HG02970 (cell line): Measurements from ENCODE around the gene DHRS3.

ENCODE experiments used
- ATAC-seq: cut with Tn5 transposase; IDR thresholded peaks from one replicate; pipeline ENCODE4 v1.9.1; 2021; ENCODE audit warnings: mild to moderate bottlenecking, moderate library complexity, moderate number of reproducible peaks; ENCODE audit not compliant: unreplicated experiment, low FRiP score

DHRS3 gene

GRCh38 chr1:12640237-12640957 is 22.4 kb upstream of the DHRS3 start:
- ATAC-seq: no peak

- ATAC-seq: no peak
Measured at GRCh38 chr1:12637693-12638092, 19.7 kb upstream of the DHRS3 start.

GRCh38 chr1:12636098-12636950 is 18.3 kb upstream of the DHRS3 start:
- no peak for ATAC-seq

- no peak for ATAC-seq
Measured at GRCh38 chr1:12634696-12635202, 16.7 kb upstream of the DHRS3 start.

- ATAC-seq: no peak
Measured at GRCh38 chr1:12634156-12634555, 16.1 kb upstream of the DHRS3 start.

GRCh38 chr1:12631571-12631970 is 13.6 kb upstream of the DHRS3 start:
- no peak for ATAC-seq

GRCh38 chr1:12630946-12631530 is 13.0 kb upstream of the DHRS3 start:
- ATAC-seq: no peak

- ATAC-seq: no peak
Measured at GRCh38 chr1:12629985-12630760, 12.2 kb upstream of the DHRS3 start.

- ATAC-seq: no peak
Measured at GRCh38 chr1:12629511-12629956, 11.5 kb upstream of the DHRS3 start.

- no peak for ATAC-seq
Measured at GRCh38 chr1:12627296-12627695, 9.3 kb upstream of the DHRS3 start.

- no peak for ATAC-seq
Measured at GRCh38 chr1:12626888-12627287, 8.9 kb upstream of the DHRS3 start.

- ATAC-seq: no peak
Measured at GRCh38 chr1:12625276-12625675, 7.3 kb upstream of the DHRS3 start.

- ATAC-seq: no peak
Measured at GRCh38 chr1:12622506-12622905, 4.5 kb upstream of the DHRS3 start.

GRCh38 chr1:12621346-12622335 is 3.6 kb upstream of the DHRS3 start:
- no peak for ATAC-seq

GRCh38 chr1:12620931-12621330 is 2.9 kb upstream of the DHRS3 start:
- ATAC-seq: no peak

- ATAC-seq: no peak
Measured at GRCh38 chr1:12620488-12620865, 2.5 kb upstream of the DHRS3 start.

GRCh38 chr1:12619792-12620487 is 1.9 kb upstream of the DHRS3 start:
- ATAC-seq: no peak

GRCh38 chr1:12618965-12619791 is 1.2 kb upstream of the DHRS3 start:
- ATAC-seq: no peak
